G401 (cell line): Measurements from ENCODE around the gene ARHGAP22. TPM values are rescaled to one million over a fixed set of nuclear protein-coding genes. Genes with fewer than 3 reads are reported as not detected.
A peak's percentile ranks its signal among the peaks of the same experiment; 100 is the strongest.

Experiments used
- DNase-seq: peaks from one replicate; pipeline ENCODE4 v3.0.0-alpha.2; 2015; ENCODE audit warnings: low spot score
- in situ Hi-C: cut with HindIII; loops from 2 replicates; pipeline ENCODE4 v1.10.0; 2016; ENCODE audit warnings: low sequenced_read_pairs, mixed read lengths
- total RNA-seq: library from RNA; depleted of rRNA; stranded (reverse); fragments of >200 nt; shearing (Covaris generic); gene quantifications from 2 replicates; pipeline ENCODE4 v1.2.3, GENCODE V29; 2014

The ARHGAP22 gene
- total RNA-seq, 1 experiment from 2014 or later = 1.2 TPM

DNA sequence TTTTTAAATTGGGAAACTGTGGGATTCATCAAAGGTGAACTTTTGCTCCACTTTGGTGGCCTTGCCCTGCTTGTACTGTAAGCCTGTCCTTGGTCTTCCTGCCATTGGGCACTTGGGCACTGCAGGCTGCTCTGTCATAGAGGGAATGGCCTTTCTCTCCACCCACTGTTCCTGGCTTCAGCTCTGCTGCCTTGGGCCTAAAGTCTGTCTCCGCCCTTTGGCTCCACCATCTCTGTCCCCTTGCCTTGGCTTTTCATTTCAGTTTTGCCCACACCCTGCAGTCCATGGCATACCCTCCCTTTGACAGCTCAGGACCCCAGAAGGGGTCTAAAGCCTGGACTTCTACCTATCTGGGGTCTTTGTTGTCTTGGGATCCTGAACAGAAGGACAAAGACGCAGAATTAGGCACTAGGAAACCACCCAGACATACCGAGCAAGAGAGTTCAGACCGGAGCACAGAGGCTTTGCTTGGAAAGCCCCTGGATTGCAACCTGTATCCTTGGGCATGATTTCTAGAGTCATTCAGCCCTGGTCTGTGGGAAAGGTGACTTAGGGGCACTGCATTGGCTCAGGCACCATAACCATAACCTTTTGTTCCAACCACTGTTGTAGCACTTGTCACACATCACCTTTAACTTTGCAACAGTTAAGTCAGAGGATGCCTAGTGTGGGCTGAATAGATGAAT is 5.2 kb upstream of the ARHGAP22 start:
- in situ Hi-C loops = no loop called here

DNA sequence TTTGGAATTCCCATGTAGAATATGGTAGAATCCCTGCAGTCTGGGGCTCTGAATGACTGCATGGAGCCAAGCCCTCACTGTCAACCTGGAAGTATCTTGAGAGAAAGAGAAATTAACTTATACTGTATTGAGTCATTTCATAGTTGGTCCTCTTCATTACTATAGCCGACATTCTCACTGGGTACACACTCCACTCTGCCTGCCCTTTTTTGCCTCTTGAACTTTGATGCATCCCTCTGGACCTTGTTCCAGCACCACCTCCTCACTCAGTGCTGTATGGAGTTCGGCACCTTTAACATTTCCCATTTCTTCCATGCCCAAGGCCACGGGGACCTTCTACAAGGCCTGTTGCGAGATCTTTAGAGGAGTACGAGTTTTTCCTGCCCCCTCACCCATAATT is 4.6 kb upstream of the ARHGAP22 start:
- in situ Hi-C loops = no loop called here
- no peak for DNase-seq

More for the DNA sequence above, 5.2 kb upstream of the ARHGAP22 start:
- no peak for DNase-seq

DNA sequence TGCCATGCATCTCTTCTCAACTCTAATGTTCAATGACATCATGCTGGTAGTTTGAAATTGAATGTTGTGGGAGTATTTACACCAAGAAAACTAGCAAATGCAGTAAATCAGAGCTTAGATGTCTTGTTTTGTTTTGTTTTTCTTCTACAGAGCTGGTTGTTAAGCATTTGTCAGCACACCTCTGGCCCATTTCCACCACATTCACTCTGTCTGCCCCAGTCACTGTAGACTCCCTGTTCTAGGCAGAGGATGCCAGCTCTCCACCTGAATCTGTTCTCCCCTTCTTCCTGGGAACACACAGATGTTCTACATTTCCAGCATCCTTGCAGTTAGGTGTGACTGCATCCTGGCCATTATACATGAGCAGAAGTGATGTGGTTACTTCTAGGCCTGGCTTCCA is 4.1 kb upstream of the ARHGAP22 start:
- no peak for DNase-seq
- in situ Hi-C loops = no loop called here

DNA sequence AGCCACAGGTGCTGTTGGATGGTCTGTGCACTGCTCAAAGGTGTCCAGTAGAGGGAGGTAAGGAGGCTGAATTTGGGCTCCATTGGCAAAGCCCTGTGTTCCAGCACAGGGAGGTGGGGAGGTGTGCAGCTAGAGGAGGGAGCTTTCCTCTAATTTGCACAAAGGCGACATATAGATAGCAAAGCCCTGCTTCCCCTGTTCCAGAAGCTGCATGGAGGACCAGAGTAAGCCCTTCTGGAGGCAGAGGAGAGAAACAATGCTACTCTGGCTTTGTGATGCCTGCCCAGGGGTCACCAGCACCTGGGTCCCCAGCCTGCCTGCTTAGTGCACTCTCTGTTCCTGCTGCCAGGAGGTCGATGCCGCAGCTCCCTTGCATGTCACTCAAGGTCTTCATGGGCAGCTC is 3.4 kb upstream of the ARHGAP22 start:
- in situ Hi-C loops = no loop called here
- DNase-seq = peak; percentile 61

DNA sequence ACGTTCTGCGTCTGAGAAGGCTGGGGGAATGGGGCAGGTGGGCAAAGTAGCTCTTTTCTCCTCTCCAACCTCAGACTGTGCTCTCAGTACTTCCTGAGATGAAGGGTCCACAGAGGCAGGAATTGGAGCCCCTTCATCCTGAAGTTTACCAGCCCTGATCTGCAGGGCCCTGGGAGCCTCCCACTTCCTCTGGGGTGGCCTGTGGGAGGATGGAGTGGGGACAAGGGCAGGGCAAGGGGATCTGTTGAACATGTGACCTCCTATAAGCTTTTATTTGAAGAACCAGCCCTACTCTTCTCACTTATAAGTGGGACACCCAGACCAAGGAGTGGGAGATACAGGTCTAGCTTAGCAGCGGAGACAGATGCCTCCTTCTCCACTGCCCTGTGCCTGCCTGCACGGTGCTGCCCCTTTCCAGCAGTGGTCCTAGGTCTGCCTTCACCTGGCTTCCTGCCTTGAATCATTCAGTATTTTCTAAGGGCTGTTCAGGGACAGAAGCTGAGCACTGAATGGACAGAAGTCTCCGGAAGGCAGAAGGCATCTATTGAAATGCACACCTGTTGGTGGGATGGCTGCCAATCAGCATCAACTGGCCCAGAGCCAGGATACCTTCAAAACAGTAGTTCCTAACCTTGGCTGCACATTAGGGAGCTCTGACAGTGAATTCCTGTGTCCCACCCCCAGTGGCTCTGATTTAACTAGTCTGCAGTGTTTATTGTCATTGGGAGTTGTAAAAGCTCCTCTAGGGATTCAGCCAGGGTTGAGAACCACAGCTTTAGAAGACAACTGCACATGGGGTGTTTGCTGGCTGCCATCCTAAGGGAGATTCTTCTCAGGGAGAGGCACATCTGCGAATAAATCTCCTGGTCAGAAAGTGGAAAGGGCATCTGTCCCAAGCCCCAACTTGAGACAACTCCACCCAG is 2.7 kb upstream of the ARHGAP22 start:
- in situ Hi-C loops = no loop called here
- DNase-seq = no peak

DNA sequence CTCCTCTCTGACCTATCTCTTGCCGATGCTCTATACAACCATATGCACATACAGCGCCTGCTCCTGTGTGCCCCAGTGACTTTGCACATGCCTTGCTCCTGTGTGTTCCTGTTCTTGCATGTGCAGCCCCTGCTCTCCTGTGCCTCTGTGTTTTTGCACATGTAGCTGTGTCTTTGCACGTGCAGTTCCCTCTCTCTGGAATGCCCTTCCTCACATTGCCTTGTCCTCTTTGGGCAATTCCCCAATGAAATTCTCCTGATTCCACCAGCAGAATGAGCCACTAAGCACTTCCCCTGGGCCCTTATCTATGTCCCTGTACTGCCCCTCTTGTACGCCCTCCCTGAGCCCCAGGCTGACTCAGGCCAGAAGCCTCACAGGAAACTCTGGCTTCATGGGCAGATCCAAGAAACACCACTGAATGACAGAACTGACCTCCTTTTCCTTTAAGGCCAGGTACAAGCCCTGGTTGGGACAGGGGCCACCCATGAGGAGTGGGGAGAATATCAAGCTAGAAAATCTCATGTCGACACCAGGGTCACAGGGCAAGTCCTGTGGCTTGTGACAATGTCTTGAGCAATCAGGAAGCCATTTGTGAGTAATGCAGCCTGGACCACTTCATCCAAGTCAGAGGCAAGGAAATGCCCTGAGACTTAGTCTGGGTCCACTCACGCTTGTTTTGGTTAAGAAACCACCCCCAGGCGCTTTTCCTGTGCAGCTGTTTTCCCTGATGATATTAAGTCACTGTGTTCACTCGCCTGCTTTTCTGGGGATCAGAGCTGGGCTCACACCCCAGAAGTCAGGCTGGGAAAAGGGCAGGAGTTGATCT is 1.9 kb upstream of the ARHGAP22 start:
- in situ Hi-C loops = no loop called here
- DNase-seq = no peak

DNA sequence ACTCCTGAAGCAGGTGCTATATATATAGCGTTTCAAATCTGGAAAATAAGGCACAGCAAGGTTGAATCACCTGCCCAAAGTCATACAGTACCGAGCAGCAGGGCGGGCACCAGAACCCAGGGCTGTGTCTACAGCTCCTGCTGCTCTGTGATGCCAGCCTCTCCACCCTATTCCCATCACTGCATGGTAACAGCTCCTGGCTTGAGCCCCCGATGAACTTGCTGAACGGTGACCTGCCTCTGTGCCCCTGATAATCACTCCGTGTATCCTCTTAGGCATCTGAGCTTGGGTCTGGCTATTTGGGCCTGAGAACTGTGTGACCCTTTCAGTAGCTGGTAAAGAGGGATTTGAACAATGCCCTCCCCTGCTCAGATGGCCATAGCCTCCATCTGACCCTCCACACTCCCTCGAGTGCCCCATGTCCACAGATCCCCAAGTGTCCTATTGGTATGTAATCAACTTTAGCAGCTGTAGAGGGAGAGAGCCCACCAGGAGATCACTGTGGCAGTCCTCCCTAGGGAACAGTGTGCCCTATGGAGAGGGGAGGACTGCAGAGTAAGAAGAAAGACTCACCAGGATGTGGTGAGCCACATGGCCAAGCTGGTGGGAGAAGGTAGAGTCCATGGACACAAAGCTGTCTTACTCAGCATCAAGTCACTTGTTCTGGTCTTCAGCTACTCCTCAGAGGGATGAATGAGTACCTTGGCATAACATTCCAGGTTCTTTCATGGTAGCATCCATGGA is 1.1 kb upstream of the ARHGAP22 start:
- in situ Hi-C loops = no loop called here
- no peak for DNase-seq

DNA sequence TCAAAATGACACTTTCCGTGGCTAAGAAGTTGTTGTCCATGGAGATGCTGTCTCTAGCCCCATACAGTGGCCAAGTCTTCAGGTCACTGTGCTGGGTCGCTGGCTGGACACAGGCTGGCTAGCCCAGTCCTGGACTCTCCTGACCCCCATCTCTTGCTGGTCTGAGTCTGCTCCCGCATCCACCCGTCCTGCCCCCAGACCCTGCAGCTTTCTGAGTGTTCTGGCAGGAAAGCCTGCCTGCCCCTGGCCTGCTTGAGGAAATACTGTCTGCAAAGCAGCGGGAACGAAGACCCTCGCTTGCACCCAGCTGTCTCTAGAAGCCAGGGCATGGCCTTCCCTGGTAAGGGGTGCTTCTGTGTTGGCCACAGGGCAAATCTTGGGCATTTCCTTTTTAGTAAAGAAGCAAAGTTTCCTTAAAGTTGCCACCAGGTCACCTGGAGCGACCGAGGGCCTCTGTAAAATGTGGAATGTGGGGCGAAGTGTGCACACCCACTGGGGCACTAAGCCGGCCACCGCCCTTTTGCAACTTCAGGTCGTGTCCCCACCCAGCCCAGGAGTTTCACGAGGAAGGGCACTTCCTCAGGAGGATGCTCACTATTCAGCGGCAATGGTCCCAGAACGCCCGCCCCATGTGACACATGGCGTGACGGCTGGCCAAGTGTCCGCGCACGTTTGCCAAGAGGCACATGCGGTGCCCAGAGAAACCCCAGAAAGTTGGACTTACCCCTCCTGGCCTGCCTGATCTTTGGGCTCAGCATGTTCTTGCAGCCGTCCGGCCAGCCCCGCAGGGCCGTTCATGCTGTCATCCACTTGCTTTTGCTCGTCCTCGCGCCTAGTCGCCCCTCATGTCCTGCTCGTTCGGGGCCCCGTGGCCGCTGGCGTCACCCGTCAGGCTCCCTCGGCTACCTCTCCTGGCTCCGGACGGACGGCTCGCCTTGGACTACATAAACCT is 558 bp downstream of the ARHGAP22 start:
- in situ Hi-C loops = no loop called here
- peak; percentile 77 for DNase-seq

DNA sequence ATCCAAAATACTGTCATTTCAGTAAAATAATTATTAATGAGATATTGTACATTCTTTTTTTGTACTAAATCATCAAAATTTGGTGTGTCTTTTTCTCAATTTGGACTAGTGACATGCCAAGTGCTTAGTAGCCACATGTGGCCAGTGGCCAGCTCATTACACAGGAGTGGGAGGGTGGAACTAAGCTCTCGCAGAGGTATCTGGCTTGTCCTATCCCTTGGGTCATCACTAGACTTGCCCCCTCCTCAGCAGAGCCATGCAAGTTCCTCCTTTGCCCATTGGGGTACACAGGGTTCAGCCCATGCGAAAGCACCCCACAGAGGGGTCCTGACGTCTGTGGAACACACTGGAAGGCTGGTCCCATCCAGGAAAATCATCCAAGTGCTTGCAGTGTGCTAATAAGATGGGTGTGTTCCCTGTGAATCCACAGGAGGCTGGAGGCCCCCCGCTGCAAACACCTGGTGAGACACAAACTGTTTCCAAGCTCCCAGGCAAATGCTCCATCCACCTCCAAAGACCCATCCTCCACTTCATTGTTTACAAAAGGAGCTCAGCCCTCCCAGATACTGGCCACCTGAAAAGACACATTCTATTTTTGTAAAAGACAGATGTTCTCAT is 1.3 kb downstream of the ARHGAP22 start:
- in situ Hi-C loops = no loop called here
- no peak for DNase-seq

DNA sequence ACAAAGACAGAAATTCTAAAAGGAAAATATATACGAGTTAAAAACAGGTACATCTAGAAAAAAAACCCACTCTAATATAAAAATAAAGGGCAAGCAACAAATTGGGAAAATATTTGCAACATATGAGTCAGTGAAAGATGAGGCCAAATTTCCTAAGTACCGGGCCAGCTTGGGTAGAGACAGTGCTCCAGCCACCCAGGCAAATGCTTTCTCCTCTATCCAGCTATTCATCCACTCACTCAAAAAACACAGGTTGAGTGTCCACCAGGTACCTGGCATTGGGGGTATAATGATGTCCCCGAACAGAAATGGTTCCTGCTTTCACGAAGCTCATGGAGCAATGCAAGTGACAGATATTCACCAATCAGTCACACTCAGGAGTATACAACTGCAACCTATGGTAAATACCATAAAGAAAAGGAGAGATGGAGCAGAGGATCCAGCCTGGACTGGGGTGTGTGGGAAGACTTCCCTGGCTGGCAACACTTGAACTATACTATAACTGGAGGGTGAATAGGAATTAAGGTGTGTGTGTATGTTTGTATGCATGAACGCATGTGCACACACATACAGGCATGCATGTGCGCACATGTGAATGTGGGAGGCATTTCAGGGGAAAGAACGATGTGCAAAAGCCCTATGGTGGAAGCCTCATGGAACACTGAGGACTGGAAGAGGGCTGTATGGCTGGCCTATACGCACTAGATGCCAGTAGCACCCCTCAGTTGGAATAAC is 2.3 kb downstream of the ARHGAP22 start:
- in situ Hi-C loops = no loop called here
- peak; percentile 43 for DNase-seq

DNA sequence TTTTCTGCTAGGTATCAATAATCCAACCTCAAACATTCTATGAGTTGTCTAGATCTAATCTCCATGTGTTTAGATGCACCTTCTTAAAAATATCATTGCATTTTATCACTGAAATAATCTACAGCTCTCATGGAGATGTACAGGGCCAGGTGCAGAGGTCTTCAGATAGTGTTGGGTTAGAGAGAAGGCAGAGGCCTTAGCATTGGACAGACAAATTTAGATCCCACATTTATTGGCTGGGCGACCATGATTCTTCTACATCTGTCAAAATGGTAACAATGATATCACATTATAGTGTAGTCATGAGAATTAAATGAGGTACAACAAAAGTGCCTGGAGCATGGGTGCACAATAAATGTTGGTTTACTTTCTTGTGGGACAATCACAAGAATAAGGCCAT is 3.1 kb downstream of the ARHGAP22 start:
- in situ Hi-C loops = no loop called here
- DNase-seq = no peak

DNA sequence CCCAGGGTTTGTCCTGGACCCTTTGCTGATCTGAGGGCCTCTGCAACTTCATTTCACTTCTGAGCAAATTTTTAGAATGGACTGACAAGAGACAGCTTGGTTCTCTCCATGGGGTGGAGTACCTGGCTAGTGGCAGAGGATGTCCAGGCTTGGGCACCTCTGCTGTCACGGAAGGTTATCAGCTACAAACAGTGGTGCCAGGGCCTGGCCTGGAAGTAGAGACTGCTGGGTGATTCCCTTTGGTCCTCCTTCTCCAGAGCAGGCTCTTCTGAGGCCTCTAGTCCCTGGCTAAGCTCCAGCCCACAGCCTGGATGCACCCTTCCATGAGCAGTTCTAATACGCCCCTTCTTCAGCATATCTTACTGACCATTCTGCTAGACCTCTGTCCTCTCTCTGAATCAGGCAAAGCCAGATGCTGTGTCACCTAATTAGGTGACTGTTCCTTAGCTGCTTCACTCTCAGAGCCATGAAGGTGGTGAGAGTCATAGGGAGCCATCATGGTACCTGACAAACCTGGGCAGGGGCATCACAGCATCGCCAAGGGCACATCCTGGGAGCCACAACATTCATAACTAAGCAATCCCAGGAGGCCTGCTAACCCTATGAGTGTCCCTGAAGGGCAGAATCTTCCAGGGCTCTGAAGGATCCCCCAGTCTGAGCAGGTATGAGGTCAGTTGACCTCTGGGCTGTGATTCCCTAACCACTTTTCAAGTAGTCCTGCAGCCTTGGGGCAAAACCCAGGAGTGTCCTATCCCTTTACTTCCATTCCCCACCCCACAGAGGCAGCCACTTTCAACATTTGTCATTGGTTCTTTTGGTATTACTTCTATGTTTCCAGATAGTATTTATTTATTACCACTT is 4.0 kb downstream of the ARHGAP22 start:
- in situ Hi-C loops = no loop called here

DNA sequence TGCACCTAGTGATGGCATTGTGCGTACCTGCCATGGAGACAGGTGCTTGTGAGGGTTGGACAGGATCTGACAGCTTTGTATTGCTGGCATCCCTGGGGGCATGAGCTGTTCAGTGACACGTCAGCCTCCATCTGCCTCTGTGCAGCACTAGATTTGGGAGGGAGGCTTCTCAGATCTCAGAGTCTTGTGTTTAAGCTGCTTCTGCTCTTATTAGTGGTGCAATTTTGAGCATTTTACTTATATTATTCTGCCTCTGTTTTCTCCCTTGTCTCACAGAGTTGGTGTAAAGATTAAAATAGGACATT is 5.1 kb downstream of the ARHGAP22 start:
- in situ Hi-C loops = no loop called here
- DNase-seq = peak; percentile 94

More for the DNA sequence above, 4.0 kb downstream of the ARHGAP22 start:
- DNase-seq = peak; percentile 80

DNA sequence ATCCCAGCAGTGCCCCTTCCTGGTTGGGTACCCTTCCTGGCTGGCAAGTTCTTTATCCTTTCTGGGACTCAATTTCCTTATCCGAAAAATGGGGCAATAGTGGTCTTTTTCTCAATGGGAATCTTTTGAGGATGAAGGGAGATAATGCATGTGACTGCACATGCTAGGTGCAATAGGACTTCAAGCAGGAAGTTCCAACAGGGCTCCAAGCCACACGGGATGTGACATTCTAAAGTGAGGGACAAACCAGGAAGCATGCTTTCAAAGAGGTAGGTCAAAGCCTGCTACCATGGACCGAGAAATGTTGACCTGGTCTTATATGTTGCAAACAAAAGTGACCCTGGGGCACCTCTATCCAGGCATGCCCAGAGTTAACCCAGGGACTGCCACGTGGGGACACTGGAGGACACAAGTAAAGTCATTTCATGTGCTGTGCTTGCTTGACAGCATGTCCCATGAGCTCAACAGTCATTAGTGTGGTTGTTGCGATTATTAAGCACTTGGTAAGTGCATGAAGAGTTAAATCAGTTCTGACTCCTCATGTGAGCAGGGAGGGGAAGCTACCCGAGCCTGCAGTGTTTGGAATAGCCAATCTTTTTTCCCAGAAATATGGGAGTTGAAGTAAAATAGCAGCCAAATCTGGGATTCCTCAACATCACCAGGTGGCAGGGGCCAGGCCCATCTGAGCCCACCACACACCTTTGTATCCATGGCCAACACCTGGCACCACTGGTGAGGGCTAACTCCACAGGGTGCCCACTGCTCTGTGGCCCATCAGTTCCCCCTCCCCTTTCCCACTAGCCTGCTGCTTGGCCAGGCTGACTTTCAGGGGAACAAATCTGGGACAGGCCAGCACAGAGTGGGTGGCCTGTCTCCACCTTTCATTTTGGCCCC is 5.7 kb downstream of the ARHGAP22 start:
- no peak for DNase-seq
- in situ Hi-C loops = no loop called here

DNA sequence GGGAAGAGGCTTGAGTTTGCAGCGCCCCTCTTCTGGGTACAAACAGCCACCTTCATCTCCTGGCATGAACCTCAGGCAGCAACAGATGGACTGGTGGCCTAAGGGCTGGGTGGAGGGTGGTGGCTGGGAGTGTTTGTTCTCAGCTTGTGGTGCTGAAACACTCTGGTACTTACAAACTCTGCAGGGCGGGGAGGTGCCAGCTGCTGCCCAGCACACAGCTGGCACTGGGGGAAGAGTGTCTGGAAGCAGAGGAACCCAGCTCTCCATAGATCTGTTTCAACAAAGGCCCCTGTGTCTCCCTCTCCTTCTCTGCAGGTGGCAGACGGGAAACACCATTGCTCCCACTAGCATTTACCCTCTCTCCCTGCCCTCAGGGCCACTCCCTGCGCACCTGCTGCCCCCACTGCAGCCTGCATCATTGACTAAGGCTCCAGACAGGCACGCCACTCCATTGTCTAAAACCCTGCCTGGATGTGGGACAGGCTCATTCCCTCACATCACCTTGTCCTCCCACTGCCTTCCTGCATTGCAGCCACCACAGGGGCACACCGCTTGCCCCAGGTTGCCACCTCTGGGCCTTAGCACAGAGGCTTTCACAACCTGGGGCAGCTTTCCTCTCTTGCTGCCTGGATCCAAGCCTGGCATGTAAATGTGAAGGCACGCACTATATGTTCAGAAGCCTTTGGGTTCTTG is 6.5 kb downstream of the ARHGAP22 start:
- peak; percentile 39 for DNase-seq
- in situ Hi-C loops = no loop called here
